Epidermal melanocyte (primary cell): Measurements from ENCODE around the gene KLHDC8A.
"Not testable (repeated sequence)": the region's sequence is repeated elsewhere in the genome, so short reads cannot be mapped to it uniquely, and the experiment has no call there.

Source experiments
- DNase-seq: peaks from one replicate; pipeline ENCODE4 v3.0.0; 2011; ENCODE audit warnings: low spot score; ENCODE audit not compliant: insufficient read length

KLHDC8A gene

GRCh38 chr1:205371871-205372660, 15.3 kb upstream of the KLHDC8A start:
- DNase-seq: no peak

GRCh38 chr1:205370780-205371179, 14.1 kb upstream of the KLHDC8A start:
- no peak for DNase-seq

GRCh38 chr1:205369701-205370123, 13.0 kb upstream of the KLHDC8A start:
- DNase-seq: no peak

GRCh38 chr1:205368478-205368877, 11.8 kb upstream of the KLHDC8A start:
- DNase-seq: no peak

GRCh38 chr1:205365945-205366463, 9.3 kb upstream of the KLHDC8A start:
- DNase-seq: no peak

- not testable (repeated sequence) for DNase-seq
These were observed 8.4 kb upstream of the KLHDC8A start for GRCh38 chr1:205365086-205365485.

GRCh38 chr1:205360891-205361290, 4.2 kb upstream of the KLHDC8A start:
- DNase-seq: no peak

- no peak for DNase-seq
These were observed 3.2 kb upstream of the KLHDC8A start for GRCh38 chr1:205359771-205360565.

GRCh38 chr1:205358579-205358978, 1.9 kb upstream of the KLHDC8A start:
- no peak for DNase-seq

- DNase-seq: no peak
These were observed 845 bp upstream of the KLHDC8A start for GRCh38 chr1:205357567-205357966.

- DNase-seq: no peak
These were observed 1.7 kb downstream of the KLHDC8A start for GRCh38 chr1:205355075-205355453.

- DNase-seq: no peak
These were observed 2.3 kb downstream of the KLHDC8A start for GRCh38 chr1:205354259-205355074.

GRCh38 chr1:205353612-205354011, 3.1 kb downstream of the KLHDC8A start:
- DNase-seq: no peak

GRCh38 chr1:205353191-205353590, 3.5 kb downstream of the KLHDC8A start:
- no peak for DNase-seq

- DNase-seq: no peak
These were observed 4.6 kb downstream of the KLHDC8A start for GRCh38 chr1:205351984-205352713.

- no peak for DNase-seq
These were observed 6.0 kb downstream of the KLHDC8A start for GRCh38 chr1:205350691-205351141.

GRCh38 chr1:205350124-205350523, 6.6 kb downstream of the KLHDC8A start:
- DNase-seq: no peak

- DNase-seq: no peak
These were observed 7.9 kb downstream of the KLHDC8A start for GRCh38 chr1:205348554-205349487.

- no peak for DNase-seq
These were observed 9.7 kb downstream of the KLHDC8A start for GRCh38 chr1:205346956-205347574.
